Activated CD8-positive, alpha-beta T cell treated with anti-CD3 and anti-CD28 coated beads, Interleukin-2, amount 10 ng/mL, durations not matched to agents 7 days and 5 days (primary cell): ENCODE results near the gene XXYLT1. TPM values are rescaled to one million over a fixed set of nuclear protein-coding genes. Genes with fewer than 3 reads are reported as not detected.
A peak's percentile ranks its signal among the peaks of the same experiment; 100 is the strongest.

Source experiments
- ATAC-seq: fragments of 150-1000 bp; cut with Tn5 transposase; one replicate; pipeline ENCODE4 v1.10.0; 2021; ENCODE audit warnings: moderate library complexity
- CTCF ChIA-PET: fragments of 350-600 bp; sonication (Branson Sonifier 250); formaldehyde crosslinking; loops from one replicate; lab custom pipeline; 2021; ENCODE audit warnings: antibody characterized with exemption; lab: Charles Lee
- POLR2A ChIA-PET: fragments of 350-600 bp; sonication (Branson Sonifier 250); formaldehyde crosslinking; loops from one replicate; lab custom pipeline; 2021; ENCODE audit warnings: antibody characterized with exemption; lab: Charles Lee
- DNase-seq: peaks from one replicate; pipeline ENCODE4 v3.0.0-alpha.2; 2020
- H3K27ac Mint-ChIP-seq: one replicate; pipeline ENCODE4 v1.8.0; 2021; ENCODE audit warnings: mild to moderate bottlenecking, mixed read lengths
- H3K27me3 Mint-ChIP-seq: one replicate; pipeline ENCODE4 v1.8.0; 2021; ENCODE audit warnings: low read depth, mixed read lengths
- H3K36me3 Mint-ChIP-seq: one replicate; pipeline ENCODE4 v1.8.0; 2021; ENCODE audit warnings: low read depth, mixed read lengths
- H3K4me1 Mint-ChIP-seq: one replicate; pipeline ENCODE4 v1.8.0; 2021; ENCODE audit warnings: low read depth, mixed read lengths
- H3K4me3 Mint-ChIP-seq: one replicate; pipeline ENCODE4 v1.8.0; 2021; ENCODE audit warnings: mild to moderate bottlenecking, mixed read lengths
- H3K9me3 Mint-ChIP-seq: one replicate; pipeline ENCODE4 v1.8.0; 2022; ENCODE audit warnings: mixed read lengths; ENCODE audit not compliant: insufficient read depth
- total RNA-seq, 2 experiments: library from RNA; stranded (reverse); gene quantifications; one replicate each; pipeline ENCODE4 v1.2.3, GENCODE V29; 2021

XXYLT1 gene
- total RNA-seq, 2 experiments from 2014 or later, result 10.8 to 13.3 TPM

DNA sequence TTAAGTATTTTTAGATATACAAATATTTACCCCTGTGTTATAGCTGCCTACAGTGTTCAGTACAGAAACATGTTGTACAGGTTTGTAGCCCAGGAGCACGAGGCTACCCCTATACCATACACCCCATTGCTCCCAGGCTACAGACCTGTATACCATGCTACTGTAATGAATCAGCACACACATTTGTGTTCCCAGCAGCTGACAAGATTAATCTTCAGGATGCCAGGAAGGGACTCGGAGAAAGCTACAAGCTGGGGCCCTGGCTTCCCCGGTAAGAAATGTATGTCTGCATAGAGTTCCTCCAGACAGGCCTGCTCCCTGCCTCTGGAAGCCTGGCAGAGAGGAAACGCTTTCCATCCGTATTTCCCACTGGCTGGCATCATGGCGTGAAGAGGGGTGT is 136.5 kb downstream of the XXYLT1 start:
- no peaks in the 10 kb centered on the region for H3K27me3 Mint-ChIP-seq

DNA sequence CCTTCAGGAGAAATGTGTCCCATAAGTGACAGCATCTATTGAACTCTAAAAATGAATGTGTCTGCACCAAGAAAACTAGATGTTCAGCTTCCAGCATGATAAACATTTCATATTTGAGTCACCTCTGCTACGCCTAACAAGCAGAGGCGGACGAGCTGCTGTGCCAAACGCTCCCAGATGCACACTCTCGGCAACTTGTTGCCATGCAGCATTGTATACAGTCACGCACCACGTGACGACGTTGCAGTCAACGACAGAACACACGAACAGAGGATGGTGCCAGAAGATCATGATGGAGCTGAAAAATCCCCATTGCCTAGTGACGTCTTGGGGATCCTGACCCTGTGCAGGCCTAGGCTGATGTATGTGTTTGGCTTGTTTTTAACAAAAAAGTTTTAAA is 137.5 kb downstream of the XXYLT1 start:
- H3K36me3 Mint-ChIP-seq, result no peaks in the 10 kb centered on the region
- POLR2A ChIA-PET, result no interaction called here
- CTCF ChIA-PET, result interaction anchor here (1.1 kb wide), 1 partner anchor 125 kb away, joined by 3 read pairs; no protein-coding TSS in a partner anchor
- ATAC-seq (no peak), DNase-seq (no peak)
- no peak overlapping the region for H3K4me3 Mint-ChIP-seq
- peaks cover 12% of the 10 kb centered on the region for H3K4me1 Mint-ChIP-seq
- no peaks in the 10 kb centered on the region for H3K9me3 Mint-ChIP-seq
- H3K27me3 Mint-ChIP-seq, result no peaks in the 10 kb centered on the region
- no peak overlapping the region for H3K27ac Mint-ChIP-seq

More for the DNA sequence above, 136.5 kb downstream of the XXYLT1 start:
- Mint-ChIP-seq H3K4me3 (no peak overlapping the region), H3K36me3 (no peaks in the 10 kb centered on the region), H3K4me1 (peaks cover 3% of the 10 kb centered on the region), H3K27ac (no peak overlapping the region), H3K9me3 (no peaks in the 10 kb centered on the region)
- DNase-seq, result no peak
- POLR2A ChIA-PET, result interaction anchor here (0.9 kb wide), 1 partner anchor 14 kb away, joined by 5 read pairs; no protein-coding TSS in a partner anchor
- ATAC-seq, result no peak
- CTCF ChIA-PET, result interaction anchor here (0.7 kb wide), 1 partner anchor 452 kb away, joined by 3 read pairs; no protein-coding TSS in a partner anchor

DNA sequence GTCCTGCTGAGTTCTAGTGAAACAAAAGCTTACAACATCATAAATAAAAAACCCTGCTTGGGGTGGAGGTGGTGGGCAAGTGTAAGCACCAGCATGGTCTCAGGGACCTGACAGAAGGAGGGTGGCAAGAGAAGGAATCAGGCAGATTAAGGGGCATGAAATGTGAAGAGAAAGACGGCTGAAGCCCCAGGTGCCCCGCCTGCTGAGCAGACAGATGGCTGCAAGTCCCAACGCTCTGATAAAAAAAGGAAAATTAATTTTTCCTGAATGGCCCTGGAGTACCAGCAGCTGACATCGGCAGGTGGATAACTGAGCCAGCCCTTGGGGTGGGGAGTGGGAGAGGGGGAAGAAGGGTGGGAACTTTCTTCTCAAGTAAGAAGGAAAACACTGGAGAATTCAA is 137.9 kb downstream of the XXYLT1 start:
- Mint-ChIP-seq H3K4me3 (no peak overlapping the region), H3K4me1 (peaks cover 16% of the 10 kb centered on the region), H3K36me3 (no peaks in the 10 kb centered on the region), H3K27ac (no peak overlapping the region), H3K9me3 (no peaks in the 10 kb centered on the region), H3K27me3 (no peaks in the 10 kb centered on the region)
- ChIA-PET POLR2A (no interaction called here), CTCF (interaction anchor here (1.0 to 1.1 kb wide), 2 partner anchors 126 to 138 kb away, joined by 3 read pairs; no protein-coding TSS in a partner anchor)
- ATAC-seq, result no peak
- no peak for DNase-seq

DNA sequence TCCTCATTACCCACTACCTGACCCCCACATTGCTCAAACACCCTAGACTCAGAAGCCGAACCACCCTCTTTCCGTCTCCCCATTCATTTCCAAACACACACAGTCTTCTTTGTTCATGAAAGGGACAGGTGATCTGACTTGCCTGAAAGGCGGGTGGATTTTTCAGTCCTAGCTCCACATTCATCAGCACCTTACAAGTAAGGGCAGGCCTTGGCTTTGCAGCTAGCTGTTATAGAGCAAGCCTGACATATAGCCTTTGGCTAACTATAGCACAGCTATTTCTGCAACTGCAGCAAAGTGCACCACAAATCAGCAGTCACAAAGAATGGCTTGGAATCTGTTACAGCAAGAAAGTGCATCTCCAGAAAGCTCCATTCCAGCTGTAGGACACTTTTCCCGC is 139.8 kb downstream of the XXYLT1 start:
- DNase-seq (no peak), ATAC-seq (no peak)
- Mint-ChIP-seq H3K9me3 (no peaks in the 10 kb centered on the region), H3K27me3 (no peaks in the 10 kb centered on the region), H3K27ac (no peak overlapping the region), H3K36me3 (no peaks in the 10 kb centered on the region), H3K4me1 (peaks cover 19% of the 10 kb centered on the region), H3K4me3 (no peak overlapping the region)
- ChIA-PET CTCF (interaction anchor here (2.1 kb wide), 1 partner anchor 448 kb away, joined by 9 read pairs; no protein-coding TSS in a partner anchor), POLR2A (no interaction called here)

DNA sequence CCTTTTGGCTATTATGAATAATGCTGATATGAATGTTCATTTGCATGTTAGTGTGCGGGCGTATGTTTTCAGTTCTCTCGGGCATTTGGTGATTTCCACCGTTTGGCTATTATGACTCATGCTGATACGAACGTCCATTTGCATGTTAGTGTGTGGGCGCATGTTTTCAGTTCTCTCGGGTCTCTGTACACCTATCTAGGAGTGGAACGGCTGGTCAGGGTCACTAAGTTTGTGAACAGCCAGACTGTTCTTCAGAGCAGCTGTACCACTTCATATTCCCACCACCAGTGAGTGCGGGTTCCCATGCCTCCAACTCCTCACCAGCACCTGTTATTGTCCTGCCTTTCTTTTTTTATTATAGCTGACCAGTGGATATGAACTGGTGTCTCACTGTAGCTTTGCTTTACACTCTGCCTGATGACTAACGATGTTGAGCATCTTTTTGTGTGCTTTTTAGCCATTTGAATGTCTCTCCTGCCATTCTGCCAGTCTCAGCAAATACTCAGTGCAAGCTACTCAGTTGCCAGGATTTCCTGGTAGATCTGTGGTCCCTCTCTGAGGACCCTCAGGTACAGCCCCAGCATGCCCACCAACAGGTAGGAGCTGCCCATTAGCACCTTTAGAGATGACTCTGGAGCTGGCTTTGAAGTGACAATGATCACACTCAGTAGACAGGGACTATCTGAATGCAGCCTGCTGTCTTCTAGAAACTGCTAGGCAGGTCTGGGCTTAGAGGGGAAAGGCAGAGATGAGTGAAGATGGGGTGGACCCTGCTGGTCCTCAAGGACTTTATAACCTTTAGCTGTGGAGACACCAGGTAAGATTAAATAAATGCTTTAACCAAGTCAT is 141.1 kb downstream of the XXYLT1 start:
- POLR2A ChIA-PET, result interaction anchor here (1.5 kb wide), 1 partner anchor 29 kb away, joined by 4 read pairs; no protein-coding TSS in a partner anchor
- Mint-ChIP-seq H3K4me1 (peaks cover 25% of the 10 kb centered on the region), H3K9me3 (no peaks in the 10 kb centered on the region)

DNA sequence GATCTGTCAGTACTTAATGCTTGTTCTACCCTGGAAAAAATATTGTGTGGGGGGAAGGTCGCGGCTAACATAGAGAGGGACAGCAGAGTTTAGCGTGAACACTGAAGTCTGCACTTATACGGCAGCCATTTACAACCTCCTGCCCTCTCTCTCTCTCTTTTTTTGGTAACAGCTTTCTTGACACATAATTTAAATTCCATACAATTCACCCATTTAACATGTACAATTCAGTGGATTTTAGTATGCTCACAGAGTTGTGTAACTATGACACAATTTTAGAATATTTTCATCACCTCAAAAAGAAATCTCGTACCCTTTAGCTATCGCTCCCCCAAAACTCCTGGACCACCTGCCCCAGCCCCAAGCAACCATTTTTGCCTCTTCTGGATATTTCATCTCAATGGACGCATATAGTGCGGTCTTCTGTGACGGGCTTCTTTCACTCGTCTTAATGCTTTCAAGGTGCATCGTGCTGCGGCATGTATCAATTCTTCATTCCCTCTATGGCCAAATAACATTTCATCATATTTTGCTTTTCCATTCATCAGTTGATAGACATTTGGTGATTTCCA is 141.8 kb downstream of the XXYLT1 start:
- CTCF ChIA-PET, result interaction anchor here (1.0 to 2.1 kb wide), 4 partner anchors 19 to 446 kb away, joined by 3 to 9 read pairs (median 3); no protein-coding TSS in a partner anchor
- H3K27ac Mint-ChIP-seq, result no peak overlapping the region
- no peaks in the 10 kb centered on the region for H3K27me3 Mint-ChIP-seq
- H3K4me1 Mint-ChIP-seq, result peaks cover 25% of the 10 kb centered on the region
- H3K36me3 Mint-ChIP-seq, result no peaks in the 10 kb centered on the region
- POLR2A ChIA-PET, result interaction anchor here (1.5 kb wide), 1 partner anchor 30 kb away, joined by 4 read pairs; no protein-coding TSS in a partner anchor
- DNase-seq (no peak), ATAC-seq (no peak)
- H3K4me3 Mint-ChIP-seq, result no peak overlapping the region
- no peaks in the 10 kb centered on the region for H3K9me3 Mint-ChIP-seq

More for the DNA sequence above, 141.1 kb downstream of the XXYLT1 start:
- ATAC-seq (no peak), DNase-seq (no peak)
- CTCF ChIA-PET, result interaction anchor here (1.0 to 2.1 kb wide), 3 partner anchors 23 to 447 kb away, joined by 3 to 9 read pairs (median 3); no protein-coding TSS in a partner anchor
- Mint-ChIP-seq H3K36me3 (no peaks in the 10 kb centered on the region), H3K27me3 (no peaks in the 10 kb centered on the region), H3K27ac (no peak overlapping the region), H3K4me3 (no peak overlapping the region)

DNA sequence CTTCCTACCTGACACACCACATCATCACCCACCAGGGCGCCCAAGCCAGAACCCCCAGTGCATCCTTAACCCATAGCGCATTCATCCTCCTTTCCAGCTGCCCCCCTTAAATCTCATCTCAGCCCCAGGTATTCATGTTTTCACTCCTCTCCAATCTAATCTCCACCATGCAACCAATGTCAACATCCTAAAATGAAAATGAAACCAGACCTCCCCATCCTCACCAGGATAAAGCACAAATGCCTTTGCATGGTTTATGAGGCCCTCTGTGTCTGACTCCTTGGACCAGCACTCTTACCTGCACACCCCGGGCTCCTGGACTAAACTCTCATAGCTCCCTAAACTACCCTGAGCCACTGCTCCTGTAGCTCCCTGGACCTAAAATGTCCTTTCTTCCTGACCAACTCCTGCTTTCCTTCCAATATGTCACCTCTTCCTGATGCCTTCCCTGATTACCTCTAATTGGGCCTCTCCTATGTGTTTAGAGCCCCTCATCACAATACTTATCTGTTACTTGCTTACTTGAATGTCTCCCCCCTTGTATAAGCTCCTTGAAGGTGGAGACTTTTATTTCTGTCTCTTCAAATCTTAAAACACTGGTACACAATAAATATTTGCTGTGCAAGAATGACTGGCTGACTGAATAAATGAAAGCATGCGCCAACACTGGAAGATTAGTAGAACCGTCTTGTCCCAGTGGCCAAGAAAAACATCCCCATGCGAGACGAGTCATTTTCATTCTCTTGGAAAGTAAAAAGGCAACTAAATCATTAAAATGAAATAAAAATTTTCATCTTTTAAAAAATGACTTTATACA is 142.5 kb downstream of the XXYLT1 start:
- POLR2A ChIA-PET, result interaction anchor here (0.9 kb wide), 1 partner anchor 456 kb away, joined by 3 read pairs; no protein-coding TSS in a partner anchor
- peaks cover 25% of the 10 kb centered on the region for H3K4me1 Mint-ChIP-seq
- ATAC-seq, result peak; percentile 61

DNA sequence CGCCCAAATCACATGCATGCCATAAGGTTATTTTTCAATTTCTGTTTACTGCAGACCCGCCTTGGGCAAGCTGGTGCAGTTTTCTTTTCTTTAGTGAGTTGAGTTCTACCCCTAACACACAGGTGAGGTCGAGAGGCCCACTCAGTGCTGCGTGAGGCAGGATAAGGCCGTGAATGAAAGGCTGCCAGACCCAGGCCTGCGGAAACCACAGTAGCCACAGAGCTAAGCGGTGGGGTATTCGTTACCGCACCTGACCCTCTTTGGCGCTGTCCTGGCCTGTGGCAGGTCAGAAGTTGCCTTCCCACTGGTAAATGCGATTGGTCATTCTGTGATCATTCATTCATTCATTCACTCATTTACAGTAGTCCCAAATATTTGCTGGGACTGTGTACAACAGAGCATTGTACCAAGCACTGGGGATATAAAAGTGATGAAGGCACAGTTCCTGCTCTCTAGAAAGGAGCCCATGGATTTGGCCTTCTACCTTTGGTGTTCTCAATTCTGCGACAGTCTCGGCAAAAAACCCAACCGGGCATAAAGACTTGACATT is 144.8 kb downstream of the XXYLT1 start:
- ChIA-PET POLR2A (no interaction called here), CTCF (no interaction called here)
- no peaks in the 10 kb centered on the region for H3K27me3 Mint-ChIP-seq
- no peaks in the 10 kb centered on the region for H3K36me3 Mint-ChIP-seq
- DNase-seq, result no peak
- H3K27ac Mint-ChIP-seq, result no peak overlapping the region
- H3K9me3 Mint-ChIP-seq, result no peaks in the 10 kb centered on the region
- no peak overlapping the region for H3K4me3 Mint-ChIP-seq
- no peak for ATAC-seq
- peaks cover 25% of the 10 kb centered on the region for H3K4me1 Mint-ChIP-seq

More for the DNA sequence above, 142.5 kb downstream of the XXYLT1 start:
- Mint-ChIP-seq H3K4me3 (no peak overlapping the region), H3K27me3 (no peaks in the 10 kb centered on the region), H3K9me3 (no peaks in the 10 kb centered on the region), H3K27ac (peak overlapping the region; percentile 3), H3K36me3 (no peaks in the 10 kb centered on the region)
- CTCF ChIA-PET, result interaction anchor here (1.0 to 1.2 kb wide), 2 partner anchors 19 to 132 kb away, joined by 3 read pairs; no protein-coding TSS in a partner anchor
- DNase-seq, result no peak

DNA sequence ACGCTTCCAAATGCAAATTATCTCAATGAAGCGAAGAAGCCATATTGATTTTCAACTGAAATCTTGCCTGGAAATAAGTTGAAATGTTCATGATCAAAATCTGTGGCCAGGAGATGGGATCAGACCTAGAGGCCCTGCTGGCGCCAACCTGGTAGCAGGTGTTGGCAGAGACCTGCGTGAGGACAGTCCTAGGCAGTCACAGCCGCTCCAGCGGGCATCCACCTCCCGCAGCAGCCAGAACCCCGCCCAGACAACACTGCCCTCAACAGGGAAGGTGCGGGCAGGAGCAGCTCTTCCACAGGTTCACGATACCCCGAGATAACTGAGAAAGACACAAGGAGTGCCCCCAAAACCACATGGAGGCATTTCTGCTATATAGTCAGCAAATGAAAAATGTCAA is 145.3 kb downstream of the XXYLT1 start:
- DNase-seq (no peak), ATAC-seq (no peak)
- Mint-ChIP-seq H3K27ac (no peak overlapping the region), H3K36me3 (no peaks in the 10 kb centered on the region), H3K4me3 (no peak overlapping the region), H3K4me1 (peaks cover 25% of the 10 kb centered on the region), H3K9me3 (no peaks in the 10 kb centered on the region), H3K27me3 (no peaks in the 10 kb centered on the region)
- ChIA-PET CTCF (no interaction called here), POLR2A (no interaction called here)

DNA sequence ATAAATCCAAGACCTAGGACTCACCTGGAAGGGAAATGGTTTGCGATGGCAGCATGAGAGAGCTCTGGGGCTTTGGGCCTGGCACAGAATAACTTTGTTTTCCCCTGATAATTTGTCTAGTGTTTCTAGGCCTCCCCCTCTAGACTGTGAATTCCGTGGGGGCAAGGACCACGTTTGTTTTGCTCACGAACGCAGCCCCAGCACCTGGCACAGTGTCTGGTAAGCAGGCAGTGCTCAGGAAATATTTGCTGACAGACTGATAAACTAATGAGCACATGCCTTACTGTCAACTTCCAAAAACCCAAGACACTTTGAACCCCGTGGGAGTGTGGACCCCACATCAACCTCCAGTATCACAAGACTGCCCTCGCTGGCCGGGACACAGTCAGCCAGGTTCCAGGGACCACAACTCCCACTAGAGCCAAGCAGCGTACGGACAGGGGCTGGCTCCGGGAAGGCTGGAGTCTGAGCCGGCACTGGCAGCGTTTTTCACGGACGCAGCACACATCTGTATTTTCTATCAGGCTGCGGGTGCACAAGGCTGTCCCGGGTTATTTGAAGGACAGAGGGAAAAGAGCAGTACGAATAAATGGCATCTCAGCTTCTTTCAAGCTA is 146.5 kb downstream of the XXYLT1 start:
- POLR2A ChIA-PET, result no interaction called here
- Mint-ChIP-seq H3K27me3 (no peaks in the 10 kb centered on the region), H3K4me3 (no peak overlapping the region), H3K27ac (no peak overlapping the region), H3K9me3 (no peaks in the 10 kb centered on the region), H3K36me3 (no peaks in the 10 kb centered on the region), H3K4me1 (peaks cover 23% of the 10 kb centered on the region)
- ATAC-seq (no peak), DNase-seq (no peak)
- CTCF ChIA-PET, result no interaction called here
